ENCODE data around the gene RAP1GAP2. TPM values are rescaled to one million over a fixed set of nuclear protein-coding genes. Genes with fewer than 3 reads are reported as not detected.
"Not testable (repeated sequence)": the region's sequence is repeated elsewhere in the genome, so short reads cannot be mapped to it uniquely, and the experiment has no call there.

Gene RAP1GAP2
- total RNA-seq, 1 donor from 2014 or later = 10.6 TPM

DNA sequence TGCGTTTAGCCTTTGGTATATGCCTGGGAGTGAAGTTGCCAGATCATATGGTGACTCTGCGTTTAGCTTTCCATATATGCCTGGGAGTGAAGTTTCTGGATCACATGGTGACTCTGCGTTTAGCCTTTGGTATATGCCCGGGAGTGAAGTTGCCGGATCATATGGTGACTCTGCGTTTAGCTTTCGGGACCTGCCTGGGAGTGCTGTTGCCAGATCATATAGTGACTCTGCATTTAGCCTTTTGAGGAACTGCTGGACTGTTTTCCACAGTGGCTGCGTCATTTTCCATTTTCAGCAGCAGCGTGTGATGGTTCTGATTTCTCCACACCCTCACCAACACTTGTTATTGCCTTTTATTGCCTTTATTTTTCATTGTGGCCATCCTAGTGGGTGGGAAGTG, 194.2 kb downstream of the RAP1GAP2 start:
- Mint-ChIP-seq H3K27me3 (ENCODE audit: unreplicated experiment) (peaks cover 1% of the 10 kb centered on the region), H3K36me3 (ENCODE audit: low read depth, unreplicated experiment) (no peaks in the 10 kb centered on the region), H3K9me3 (ENCODE audit: unreplicated experiment) (no peaks in the 10 kb centered on the region), H3K4me1 (ENCODE audit: unreplicated experiment) (no peaks in the 10 kb centered on the region), H3K27ac (ENCODE audit: unreplicated experiment) (no peak overlapping the region), H3K4me3 (ENCODE audit: unreplicated experiment) (no peak overlapping the region)
- TF ChIP-seq, protein P1, sequence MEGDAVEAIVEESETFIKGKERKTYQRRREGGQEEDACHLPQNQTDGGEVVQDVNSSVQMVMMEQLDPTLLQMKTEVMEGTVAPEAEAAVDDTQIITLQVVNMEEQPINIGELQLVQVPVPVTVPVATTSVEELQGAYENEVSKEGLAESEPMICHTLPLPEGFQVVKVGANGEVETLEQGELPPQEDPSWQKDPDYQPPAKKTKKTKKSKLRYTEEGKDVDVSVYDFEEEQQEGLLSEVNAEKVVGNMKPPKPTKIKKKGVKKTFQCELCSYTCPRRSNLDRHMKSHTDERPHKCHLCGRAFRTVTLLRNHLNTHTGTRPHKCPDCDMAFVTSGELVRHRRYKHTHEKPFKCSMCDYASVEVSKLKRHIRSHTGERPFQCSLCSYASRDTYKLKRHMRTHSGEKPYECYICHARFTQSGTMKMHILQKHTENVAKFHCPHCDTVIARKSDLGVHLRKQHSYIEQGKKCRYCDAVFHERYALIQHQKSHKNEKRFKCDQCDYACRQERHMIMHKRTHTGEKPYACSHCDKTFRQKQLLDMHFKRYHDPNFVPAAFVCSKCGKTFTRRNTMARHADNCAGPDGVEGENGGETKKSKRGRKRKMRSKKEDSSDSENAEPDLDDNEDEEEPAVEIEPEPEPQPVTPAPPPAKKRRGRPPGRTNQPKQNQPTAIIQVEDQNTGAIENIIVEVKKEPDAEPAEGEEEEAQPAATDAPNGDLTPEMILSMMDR (IDR thresholded peaks at IDR 0.05; ENCODE audit: unreplicated experiment) = no peak
- no peak for DNase-seq (ENCODE audit: low spot score)

DNA sequence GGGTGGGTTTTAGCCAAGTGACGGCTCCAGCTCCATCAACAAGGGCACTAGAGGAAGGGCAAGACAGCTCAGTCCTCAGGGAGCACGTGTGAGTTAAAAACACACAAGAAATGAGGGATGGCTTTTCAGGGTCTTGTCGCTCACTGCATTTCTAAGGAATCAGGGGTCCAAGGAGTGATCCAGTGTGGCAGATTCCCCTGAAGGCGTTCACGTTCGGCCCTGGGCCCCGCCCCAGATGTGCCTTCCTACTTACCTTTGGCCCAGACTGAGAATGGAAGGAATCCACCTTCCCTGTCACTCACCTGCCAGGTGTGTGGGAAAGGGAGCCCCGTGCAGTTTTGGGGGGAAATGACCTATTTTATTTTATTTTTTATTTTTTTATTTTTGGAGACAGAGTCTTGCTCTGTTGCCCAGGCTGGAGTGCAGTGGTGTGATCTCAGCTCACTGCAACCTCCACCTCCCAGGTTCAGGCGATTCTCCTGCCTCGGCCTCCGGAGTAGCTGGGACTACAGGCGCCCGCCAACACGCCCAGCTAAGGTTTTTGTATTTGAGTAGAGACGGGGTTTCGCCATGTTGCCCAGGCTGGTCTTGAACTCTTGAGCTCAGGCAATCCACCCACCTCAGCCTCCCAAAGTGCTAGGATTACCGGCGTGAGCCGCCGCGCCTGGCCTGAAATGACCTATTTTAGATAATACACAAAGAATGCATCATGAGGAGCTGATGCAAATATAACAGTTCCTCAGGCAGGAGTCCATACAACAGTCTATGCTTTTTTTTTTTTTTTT, 195.3 kb downstream of the RAP1GAP2 start:
- not testable (repeated sequence) for H3K4me1 Mint-ChIP-seq (ENCODE audit: unreplicated experiment); H3K36me3 Mint-ChIP-seq (ENCODE audit: low read depth, unreplicated experiment); DNase-seq (ENCODE audit: low spot score); H3K27me3 Mint-ChIP-seq (ENCODE audit: unreplicated experiment); H3K4me3 Mint-ChIP-seq (ENCODE audit: unreplicated experiment); H3K27ac Mint-ChIP-seq (ENCODE audit: unreplicated experiment); H3K9me3 Mint-ChIP-seq (ENCODE audit: unreplicated experiment)

DNA sequence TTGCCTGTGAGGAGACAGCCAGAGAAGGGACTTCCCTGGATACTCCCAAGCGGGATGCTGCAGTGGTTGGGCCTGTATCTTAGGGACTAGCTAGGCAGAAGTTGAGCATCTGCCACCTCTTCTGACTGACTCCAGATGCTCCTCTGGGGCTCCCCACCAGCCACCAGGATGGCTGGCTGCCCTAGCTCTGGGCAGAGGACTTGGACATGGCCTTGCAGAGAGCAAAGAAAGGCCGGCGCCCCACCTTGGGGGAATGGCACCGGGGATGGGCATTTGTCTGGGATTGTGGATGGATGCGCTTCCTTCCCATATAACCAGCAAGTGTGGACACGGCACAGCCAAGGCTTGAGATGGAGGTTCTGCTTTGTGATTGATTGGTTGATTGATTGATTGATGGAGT, 198.2 kb downstream of the RAP1GAP2 start:
- TF ChIP-seq, protein P1 (IDR thresholded peaks at IDR 0.05; ENCODE audit: unreplicated experiment) = no peak
- Mint-ChIP-seq H3K27me3 (ENCODE audit: unreplicated experiment) (peaks cover 8% of the 10 kb centered on the region), H3K9me3 (ENCODE audit: unreplicated experiment) (no peaks in the 10 kb centered on the region), H3K36me3 (ENCODE audit: low read depth, unreplicated experiment) (no peaks in the 10 kb centered on the region), H3K4me1 (ENCODE audit: unreplicated experiment) (no peaks in the 10 kb centered on the region), H3K4me3 (ENCODE audit: unreplicated experiment) (no peak overlapping the region), H3K27ac (ENCODE audit: unreplicated experiment) (no peak overlapping the region)
- no peak for DNase-seq (ENCODE audit: low spot score)

DNA sequence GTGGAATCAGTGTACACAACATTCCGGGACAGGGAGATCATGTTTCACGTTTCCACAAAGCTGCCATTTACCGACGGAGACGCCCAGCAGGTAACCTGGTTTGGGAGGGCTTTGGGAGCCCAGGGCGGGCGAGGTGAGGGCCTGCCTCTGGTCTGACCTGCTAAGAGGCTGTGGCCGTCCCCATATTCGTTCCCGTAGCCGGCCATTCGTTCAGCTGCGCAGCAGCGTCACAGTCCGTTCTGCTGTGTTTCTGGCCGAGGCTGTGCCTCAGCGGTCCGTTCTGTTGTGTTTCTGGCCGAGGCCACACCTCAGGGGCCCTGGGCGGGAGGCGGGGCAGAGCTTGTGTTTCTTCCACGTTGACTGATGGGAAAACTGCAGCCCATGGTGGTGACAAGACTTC, 199.1 kb downstream of the RAP1GAP2 start:
- Mint-ChIP-seq H3K4me3 (ENCODE audit: unreplicated experiment) (no peak overlapping the region), H3K9me3 (ENCODE audit: unreplicated experiment) (no peaks in the 10 kb centered on the region), H3K4me1 (ENCODE audit: unreplicated experiment) (no peaks in the 10 kb centered on the region), H3K36me3 (ENCODE audit: low read depth, unreplicated experiment) (no peaks in the 10 kb centered on the region), H3K27me3 (ENCODE audit: unreplicated experiment) (peaks cover 8% of the 10 kb centered on the region), H3K27ac (ENCODE audit: unreplicated experiment) (no peak overlapping the region)
- no peak for DNase-seq (ENCODE audit: low spot score)
- TF ChIP-seq, protein P1 (IDR thresholded peaks at IDR 0.05; ENCODE audit: unreplicated experiment) = no peak

DNA sequence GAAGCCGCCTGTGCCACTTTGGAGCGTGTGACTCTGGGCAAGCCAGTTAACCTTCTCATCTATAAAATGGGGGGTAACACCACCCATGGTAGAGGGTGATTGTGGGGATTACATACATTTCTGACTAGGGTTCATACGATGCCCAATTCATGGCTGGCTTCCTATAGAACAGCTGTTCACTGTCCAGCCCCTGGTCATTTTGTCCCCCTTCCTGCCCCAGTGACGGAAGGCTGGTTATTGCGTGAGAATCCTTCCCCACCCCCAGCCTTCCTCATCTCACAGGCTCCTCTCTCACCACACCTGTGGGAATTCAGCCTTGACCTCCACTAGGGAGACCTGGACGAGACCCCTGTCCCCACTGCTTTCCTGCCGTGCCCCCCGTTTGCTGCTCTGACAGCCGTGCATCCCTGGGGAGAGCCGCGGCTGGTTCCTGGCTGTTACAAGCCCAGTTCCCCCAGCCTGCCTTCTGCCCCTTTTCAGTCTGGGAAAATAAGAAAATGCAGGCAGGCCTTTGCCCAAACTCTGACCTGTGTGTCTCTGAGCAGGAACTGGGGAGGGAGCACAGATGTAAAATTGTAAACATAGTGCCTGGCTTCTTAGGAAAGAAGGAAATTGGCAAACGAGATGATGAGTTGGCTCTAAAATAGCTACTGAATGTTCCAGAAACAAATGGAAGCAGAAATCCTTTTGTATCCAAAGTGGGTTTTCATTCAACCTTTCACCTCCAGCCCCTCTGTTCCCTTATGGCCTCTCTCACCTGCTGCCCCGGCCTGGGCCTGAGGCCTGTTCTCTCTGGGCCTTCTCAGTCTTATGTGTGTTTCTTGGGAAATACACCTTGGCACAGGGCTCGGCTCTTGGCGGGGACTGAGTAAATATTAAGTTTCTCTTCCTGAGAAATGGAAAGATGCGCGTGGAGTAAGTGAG, 199.9 kb downstream of the RAP1GAP2 start:
- Mint-ChIP-seq H3K27me3 (ENCODE audit: unreplicated experiment) (peaks cover 8% of the 10 kb centered on the region), H3K27ac (ENCODE audit: unreplicated experiment) (no peak overlapping the region), H3K4me3 (ENCODE audit: unreplicated experiment) (no peak overlapping the region)

More for the DNA sequence above, 199.9 kb downstream of the RAP1GAP2 start:
- DNase-seq (ENCODE audit: low spot score) = no peak
- H3K4me1 Mint-ChIP-seq (ENCODE audit: unreplicated experiment) = no peaks in the 10 kb centered on the region
- TF ChIP-seq, protein P1 (IDR thresholded peaks at IDR 0.05; ENCODE audit: unreplicated experiment) = no peak
- no peaks in the 10 kb centered on the region for H3K9me3 Mint-ChIP-seq (ENCODE audit: unreplicated experiment)
- no peaks in the 10 kb centered on the region for H3K36me3 Mint-ChIP-seq (ENCODE audit: low read depth, unreplicated experiment)
